HTERT RPE-1 (cell line): ENCODE measurements around the gene WASF2.

ENCODE experiments used
- in situ Hi-C: fragments of 300-500 bp; cut with MboI; formaldehyde crosslinking; loops from 4 replicates; pipeline ENCODE4 v1.14.3; 2020; ENCODE audit warnings: low sequenced_read_pairs

WASF2 gene

DNA sequence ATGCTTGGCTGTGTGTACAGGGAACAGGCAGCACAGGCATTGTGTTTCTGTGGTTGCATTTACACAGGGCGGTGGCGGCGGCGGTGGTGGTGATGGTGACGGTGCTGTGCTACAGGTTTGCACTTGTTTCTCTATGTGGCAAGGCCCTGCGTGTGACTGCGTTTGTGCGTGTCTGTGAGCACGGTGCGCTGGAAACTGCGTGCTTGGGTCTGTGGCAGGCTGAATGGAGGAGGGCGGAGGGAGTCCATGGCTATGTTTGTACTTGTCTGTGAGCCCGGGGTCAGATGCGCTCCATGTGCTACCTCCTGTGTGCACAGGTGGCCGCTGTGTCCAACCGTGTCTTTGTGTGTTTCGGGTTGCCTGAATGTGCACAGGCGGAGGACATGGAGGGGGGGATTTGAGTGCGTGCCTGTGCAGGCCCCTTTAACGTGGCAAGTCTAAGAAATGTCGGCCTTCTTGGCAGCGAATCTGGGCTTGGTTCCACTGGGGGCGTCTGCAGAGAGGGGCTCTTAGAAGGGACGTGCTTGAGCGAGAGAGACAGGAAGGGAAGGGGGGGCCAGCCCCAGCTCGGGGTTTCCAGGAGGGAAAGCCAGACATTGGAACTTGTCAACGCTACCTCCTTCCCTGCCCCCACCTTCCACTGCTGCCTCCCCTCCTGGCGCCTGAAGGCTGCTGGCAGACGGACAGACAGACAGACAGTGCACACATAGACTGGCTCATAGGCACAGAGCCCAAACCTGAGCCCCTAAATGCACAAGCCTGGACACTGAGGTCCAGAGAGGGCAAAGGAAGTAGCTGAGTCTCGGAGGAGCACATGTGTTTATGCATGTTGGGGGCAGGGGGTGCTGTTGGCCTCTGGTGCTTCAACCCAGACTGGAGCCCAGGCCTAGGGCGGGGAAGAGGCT, 32.7 kb upstream of the WASF2 start:
- in situ Hi-C loops, result no loop called here

DNA sequence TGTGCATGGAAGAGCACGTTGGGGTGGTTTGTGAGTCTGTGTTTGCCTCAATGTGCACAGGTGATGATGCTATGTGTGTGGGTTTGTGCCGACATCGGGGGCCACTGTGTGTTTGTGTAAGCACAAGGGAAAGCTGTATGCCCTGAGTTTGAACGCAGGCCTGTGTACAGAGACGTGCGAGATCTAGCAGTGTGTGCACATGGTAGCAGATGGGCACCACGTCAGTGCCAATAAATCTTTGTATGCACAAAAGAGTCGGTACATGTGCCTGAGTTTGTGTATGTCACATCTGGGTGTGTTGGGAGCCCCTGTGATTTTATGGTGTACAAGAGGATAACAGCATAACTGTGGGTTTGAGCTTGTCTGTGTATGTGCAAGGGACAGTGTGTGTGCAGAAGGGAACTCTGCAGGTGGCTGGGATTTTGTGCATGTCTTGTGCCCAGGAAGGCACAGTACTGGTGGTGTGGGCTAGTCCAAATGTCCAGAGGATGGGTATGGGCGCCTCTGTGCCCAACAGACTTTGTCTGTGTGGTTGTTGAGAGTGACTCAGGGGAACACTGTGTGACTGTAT, 32.0 kb upstream of the WASF2 start:
- in situ Hi-C loops, result no loop called here

DNA sequence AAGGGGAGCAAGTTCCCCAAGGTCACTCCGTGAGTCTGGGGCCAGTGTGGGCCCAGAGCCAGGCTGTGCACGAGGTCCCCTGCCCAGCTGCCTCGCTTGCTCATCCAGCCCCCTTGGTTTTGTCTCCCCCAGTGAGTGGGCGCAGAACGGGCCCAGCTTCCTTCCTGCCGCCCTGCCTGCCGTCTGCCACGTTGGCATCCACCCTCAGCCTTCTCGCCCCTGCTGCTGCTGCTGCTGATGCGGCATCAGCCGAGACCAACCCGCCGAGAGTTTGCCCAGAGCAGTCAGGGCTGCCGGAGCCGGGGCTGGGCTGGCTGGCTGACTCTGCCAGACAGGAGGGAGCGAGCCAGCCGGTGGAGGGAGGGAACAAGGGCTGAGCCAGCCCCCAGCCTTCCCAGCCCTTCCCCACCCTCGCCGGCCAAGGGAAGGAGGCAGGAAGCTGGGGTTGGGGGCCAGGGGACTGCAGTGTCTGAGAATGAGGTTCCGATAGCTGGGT, 31.4 kb upstream of the WASF2 start:
- in situ Hi-C loops, result no loop called here

DNA sequence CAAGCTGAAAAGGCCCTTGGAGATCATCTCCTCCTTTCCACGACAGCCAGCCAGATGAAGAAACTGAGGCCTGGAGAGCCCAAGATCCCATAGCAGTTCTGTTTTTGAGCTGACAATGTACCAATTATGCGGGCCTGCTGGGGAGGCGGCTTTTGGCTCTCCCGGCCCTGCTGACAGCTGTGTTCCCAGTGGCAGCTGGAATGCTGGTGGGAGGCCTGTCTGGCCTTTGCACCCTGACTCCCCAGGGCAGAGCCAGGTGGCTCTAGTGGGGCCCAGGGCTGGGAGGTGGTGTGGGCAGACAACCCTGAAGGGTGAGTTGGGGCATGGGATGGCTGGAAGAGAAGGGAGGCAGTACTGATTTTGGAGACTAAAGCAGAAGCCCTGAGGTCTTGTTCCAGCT, 30.7 kb upstream of the WASF2 start:
- in situ Hi-C loops, result no loop called here

DNA sequence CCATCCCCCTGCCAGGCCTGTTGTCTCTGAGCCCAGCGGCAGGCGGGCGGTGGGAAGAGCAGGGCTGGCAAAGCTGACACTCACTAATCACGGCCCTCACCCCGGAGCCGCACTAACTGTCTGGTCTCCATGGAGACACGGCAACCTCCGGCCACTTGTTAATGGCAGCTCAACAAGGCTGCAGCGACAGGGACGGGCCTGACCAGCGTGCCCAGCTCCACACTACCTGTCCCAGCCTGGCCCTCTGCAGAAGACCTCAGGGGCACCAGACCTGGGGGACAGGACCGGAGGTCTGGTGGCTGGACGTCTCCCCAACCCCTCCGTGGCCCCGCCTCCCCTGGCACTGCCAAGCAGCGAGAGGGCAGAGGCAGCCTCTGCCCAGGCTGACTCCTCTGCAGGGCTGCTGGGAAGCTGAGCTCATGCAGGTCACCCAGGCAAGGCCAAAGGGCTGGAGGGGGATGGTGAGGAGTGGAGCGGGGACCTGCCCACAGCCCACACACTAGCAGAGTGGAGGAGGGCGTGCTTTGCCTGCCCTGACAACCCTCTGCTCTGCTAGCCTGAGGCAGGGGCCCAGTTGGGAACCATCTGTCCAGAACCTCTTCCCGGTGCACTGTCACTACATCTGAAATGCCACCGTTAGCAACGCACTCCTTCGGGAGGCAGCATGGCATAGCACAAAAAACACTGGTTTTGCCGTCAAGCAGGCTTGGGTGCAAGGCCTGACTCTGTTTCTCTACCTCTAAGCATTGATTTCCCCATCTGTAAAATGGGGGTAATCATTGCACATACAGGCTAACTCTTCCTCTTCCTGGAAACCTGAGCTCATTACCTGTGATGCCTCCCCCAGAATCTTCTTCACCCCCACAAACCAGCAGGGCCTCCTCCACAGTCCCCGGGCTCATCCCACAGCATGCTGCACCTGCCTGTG, 29.6 kb upstream of the WASF2 start:
- in situ Hi-C loops, result no loop called here

DNA sequence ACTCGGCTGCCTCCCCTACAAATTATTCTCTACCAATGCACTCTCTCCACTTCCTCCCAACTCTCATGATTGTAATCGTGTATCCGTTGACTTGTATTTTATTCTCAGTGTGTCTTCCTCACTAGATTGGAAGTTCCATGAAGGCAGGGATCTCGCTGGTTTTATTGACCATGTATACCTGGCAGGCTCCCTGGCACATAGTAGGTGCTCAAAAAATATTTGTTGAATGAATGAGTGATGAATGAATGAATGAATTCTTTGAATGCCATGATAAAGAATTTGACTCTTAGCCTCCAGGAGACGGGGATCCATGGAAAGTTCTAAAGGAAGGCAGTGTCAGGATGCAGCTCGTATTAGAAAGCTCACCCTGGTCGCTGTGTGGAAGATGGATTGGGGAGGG, 28.8 kb upstream of the WASF2 start:
- in situ Hi-C loops, result no loop called here

DNA sequence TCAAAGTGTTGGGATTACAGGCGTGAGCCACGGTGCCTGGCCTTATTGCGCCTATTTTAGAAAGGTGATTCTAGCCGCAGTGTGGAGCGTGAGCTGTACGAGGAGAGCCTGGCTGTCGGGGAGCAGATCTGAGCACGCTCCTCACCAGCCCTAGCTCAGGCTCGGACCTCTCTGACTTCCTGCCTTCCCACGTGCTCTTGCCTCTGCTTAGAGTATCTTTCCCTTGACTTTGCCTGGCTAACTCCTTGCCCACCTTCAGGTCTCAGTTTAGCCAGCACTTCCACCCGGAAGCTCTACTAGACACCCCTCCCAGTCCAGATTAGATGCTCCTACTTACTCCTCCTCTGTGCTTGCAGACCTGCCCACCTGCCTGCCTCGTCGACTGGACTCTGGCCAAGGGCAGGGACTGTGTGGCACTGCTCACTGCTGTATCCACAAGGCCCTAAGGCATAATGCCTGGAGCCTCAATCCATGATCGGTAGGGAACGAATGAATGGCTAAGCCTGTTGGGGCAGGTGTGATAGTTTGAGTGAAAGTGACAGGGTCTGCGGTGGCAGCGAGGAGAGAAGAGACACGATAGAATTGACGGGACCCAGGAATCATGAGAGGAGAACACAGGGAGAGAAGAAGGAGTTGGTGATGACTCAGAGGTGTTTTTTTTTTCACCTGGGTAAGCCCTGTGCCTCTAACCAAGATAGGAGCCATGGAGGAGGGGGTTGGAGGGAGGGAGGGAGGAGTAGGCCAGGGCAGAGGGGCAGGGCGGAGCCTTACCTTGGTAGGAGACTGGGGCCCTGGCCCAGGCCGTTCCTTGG, 28.1 kb upstream of the WASF2 start:
- in situ Hi-C loops, result no loop called here

DNA sequence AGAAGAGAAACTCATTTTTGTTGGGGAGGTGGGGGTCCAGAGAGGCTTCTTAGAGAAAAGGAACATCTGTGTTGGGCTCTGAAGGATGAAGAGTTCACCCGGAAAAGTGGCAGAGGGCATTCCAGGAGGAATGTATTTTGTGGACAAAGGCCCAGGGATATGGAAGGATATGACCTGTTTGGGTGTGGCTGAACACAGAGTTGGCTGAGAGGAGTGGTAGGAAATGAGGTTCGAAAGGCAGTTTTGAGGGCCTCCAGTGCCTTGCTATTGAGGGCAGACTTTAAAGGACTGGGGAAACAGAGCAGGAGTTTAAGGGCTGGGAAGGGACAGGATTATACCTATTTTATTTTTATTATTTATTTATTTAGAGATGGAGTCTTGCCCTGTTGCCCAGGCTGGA, 27.3 kb upstream of the WASF2 start:
- in situ Hi-C loops, result no loop called here

DNA sequence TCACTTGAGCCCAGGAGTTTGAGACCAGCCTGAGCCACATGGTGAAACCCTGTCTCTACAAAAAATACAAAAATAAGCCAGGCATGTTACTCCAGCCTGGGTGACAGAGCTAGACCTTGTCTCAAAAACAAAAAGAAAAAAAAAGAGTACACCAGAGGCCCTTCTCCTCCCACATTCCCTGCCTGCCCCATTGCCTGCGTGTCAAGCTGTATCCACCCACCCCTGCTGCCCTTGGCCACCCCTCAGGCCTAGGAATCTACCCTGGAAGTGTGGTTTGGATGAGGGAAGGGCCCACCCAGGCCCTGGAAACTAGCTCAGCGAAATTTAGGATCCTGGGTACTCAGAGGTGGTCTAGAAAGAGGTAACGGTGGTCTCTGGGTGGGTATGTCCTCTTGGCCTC, 25.7 kb upstream of the WASF2 start:
- in situ Hi-C loops, result no loop called here

DNA sequence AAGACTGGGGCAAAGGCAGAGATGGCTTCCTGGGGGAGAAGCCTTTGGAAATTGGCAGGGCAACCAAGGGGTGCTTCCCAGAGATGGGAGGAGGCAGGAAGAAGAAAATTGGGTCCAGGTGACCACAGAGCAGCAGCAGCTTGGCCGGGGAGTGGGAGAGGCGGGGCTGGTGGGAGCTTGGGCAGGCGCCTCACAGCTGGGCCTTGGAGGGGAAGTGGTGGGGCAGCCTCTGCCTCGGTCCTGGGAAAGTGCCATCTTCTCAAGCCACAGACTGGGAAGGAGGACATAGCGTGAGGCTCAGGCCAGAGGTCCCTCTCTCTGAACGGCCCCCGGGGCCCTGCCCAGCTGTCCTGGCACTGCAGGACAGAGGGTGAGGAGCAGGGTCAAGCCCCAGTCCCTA, 24.0 kb upstream of the WASF2 start:
- in situ Hi-C loops, result no loop called here

DNA sequence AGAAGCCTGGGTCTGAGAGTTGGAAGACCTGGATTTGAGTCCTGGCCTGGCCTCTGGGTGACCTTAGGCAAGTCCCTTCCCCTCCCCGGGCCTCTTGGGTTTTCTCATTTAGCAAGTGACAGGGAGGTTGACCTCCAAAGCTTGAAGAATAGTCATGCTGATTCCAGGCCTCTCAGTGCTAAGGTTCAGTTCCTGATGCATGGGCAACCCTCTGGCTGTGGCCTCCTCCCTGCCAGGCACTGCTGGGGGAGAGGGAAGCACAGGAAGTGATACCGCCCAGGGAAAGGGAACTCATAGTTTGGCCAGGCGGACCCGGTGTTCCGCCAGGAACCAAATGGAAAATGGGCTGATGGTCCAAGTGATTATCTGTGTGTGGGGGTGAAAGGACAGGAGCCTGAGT, 23.6 kb upstream of the WASF2 start:
- in situ Hi-C loops, result no loop called here

DNA sequence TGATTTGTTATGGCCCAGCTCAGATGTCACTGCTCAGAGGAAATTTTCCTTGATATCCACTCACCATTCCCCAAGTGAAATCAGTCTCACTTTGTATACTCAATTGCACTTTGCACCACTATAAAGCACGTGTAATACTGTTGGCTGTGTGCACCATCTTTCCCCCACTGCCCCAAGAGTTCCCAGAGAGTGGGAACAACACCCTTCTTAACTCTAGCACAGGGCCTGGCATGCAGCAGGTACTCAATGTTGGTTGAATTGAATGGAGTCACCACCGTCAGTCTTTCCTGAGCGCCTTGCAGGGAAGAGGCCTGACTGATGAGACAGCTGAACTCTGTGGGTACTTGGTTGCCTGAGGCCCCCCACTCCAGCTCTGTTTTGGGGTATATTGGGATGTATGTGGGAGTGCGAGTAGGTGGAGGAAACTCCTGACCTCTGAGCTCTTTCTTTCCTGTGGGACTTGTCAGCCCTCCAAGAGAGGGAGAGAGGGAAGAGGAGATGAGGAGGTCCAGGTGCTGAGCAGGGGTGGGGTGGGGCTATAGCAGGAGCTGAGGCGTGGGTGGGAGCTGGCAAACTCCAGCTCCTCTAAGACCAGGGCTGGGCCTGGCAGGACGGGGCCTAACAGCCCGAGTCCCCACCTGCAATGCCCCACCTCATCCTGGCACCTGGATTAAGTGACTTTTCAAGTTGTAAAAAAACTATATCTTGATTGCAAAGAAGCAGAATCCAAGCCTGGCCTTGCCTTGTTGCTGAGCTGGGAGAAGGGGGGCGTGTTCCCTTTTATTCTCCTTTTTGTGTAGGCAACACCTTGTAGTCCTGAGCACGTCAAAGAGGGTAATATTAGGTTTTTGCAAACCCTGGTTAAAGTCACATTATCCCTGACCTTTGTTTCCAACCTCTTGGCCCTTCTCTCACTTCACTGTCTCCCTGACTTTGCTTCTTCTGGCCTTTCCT, 19.4 kb upstream of the WASF2 start:
- in situ Hi-C loops, result no loop called here

DNA sequence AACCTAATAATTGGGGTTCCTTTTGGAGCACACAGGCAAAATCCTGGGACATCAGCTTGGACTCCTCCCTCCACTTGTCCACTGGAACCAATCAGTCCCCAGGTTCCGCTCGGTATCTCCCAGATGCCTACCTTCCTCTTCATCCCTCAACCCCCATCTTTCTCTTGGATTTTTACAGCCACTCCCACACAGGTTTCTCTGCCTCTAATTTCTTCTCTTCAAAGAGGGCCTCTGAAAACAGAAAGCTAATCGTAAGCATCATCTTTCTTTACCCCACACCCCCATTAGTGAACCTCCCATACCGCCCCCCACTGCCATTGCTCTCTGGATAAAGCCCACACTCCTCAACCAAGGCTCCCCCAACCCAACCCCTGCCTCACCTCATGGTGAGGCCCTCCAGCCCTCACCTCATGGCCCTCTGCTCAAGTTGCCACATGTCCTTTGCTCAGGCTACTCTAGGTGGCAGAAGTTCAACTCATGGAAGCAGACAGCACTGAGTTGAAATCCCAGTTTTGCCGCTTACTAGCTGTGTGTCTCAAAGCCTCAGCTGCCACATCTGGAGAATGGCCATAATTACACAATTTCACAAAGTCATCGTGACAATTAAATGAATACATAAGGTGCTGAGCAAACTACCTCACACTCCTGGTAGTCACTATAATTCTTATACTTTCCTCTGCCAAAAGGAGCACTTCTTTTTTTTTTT, 18.1 kb upstream of the WASF2 start:
- in situ Hi-C loops, result no loop called here

DNA sequence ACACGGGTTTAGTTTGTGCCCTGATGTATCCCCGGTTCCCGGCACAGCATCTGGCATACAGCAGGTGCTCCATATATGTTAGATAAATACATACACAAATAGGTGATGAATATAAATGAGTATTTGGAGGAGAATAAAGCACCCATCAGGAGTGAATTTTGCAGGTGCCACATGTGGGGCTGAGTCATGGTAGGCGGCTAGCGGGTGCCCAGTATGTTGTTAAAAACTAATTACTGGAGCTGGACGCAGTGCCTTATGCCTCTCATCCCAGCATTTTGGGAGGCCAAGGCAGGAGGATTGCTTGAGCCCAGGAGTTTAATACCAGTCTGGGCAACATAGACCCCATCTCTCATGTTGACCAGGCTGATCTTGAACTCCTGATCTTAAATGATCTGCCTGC, 16.7 kb upstream of the WASF2 start:
- in situ Hi-C loops, result no loop called here

DNA sequence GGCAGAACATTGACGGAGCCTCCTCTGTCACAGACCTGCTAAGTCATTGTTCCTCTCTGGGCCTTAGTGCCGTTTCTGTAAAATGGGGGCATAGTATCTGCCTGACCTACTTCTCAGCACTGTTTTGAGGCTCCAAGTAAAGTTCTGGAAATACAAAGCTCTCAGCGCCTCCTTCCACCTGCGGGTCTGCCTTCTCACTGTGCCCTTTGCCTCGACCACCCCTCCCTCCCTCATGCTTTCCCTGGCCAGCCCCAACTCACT, 15.4 kb upstream of the WASF2 start:
- in situ Hi-C loops, result no loop called here

DNA sequence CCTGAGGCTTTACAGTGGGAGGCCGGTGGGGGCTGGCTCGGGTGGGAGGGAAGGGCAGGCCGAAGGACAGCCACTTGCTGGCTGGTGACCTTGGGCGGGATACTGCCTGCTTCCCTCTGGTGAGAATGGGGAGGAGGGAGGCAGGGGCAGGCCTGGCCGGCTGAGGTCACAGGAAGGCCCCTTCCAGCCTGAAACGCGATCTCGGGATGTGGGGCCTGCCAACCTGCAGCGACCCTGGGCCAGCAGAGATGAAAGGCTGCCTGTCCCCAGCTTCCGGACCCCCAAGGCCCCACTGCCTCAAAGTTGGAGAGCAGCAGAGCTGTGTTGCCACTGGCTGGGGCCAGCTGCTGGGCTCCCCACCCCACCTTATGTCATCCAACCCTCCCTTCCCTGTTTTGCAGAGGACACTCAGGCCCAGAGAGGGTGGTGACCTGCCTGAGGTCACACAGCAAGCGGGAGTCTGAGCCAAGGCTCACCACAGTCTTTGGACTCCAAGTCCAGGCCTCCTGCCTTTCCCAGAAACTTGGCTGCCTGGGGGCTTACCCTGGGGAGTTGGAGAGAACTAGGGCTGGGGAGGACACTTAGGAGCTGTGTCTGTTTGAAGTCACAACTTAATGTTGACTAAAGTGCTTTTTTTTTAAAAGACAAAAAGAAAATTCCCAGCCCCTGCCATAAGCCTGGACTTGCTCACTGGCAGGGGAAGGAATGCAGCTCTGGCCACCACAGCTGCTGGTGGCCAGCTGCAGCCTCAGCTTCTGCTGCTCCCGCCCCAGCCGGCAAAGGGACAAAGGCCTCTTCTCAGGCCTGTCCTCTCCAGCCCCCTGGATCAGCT, 14.8 kb upstream of the WASF2 start:
- in situ Hi-C loops, result no loop called here

DNA sequence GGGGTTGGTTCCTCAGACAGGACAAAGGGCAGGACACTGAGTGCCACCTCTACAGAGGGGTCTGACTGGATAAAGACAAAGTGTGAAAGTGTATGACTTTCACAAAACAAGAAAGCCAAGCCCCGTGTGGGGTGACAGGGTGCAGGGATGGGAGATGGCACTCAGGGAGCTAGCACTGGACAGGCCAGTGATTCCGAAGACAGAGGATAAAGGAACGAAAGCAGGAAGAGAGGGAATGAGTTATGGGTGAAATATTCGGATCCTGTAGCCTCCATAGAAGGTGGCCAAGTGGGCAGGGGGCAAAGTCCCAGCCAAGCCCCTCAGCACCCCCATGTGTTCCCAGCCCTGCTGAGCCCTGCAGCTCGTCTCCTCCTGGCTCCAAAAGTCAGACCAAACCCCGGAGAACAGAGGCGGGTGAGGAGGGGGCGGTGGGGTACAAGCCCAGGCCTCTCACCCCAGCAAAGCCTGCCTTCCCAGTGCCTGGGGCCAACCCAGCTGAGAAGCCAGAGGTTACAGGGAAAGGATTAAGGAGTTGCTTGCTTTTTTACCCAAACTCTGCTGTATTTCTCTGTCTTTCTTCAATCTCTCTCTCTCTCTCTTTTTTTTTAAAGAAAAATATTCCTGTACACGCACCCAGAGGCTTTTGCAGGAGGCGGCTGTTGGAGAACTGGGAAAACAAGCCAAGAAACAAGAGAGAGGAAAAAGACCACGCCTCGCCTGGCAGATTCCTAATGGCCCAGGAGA, 14.0 kb upstream of the WASF2 start:
- in situ Hi-C loops, result no loop called here

DNA sequence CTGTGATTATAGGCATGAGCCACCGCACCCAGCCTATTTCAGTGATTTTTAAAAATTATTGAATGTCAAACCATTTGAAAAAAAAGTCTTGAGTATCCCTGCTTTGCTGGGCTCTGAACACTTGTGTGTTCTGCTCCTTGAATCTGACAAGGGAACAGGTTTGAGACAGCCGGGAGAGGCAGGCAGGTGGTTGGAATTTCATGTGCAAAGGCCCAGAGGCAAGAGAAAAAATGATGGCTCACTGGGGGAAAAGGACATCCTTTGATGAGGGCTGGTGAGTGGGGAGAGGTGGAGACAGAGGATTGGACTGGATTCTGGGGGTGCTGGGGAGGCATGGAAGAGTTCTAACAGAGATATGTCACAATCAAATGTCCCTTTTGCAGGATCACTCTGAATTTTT, 13.1 kb upstream of the WASF2 start:
- in situ Hi-C loops, result no loop called here
